Pancreas (tissue), 10 donors: ENCODE results near the gene CD44. TPM values are rescaled to one million over a fixed set of nuclear protein-coding genes. Genes with fewer than 3 reads are reported as not detected.
A peak's percentile ranks its signal among the peaks of the same experiment; 100 is the strongest.

Experiments
- ATAC-seq, 4 donors: fragments of 200-7000 bp; cut with Tn5 transposase; one replicate each; pipeline versions ENCODE4 v1.8.0 to v1.9.1; 2020; ENCODE audit warnings: mild to moderate bottlenecking in 4 of 4, moderate library complexity in 4 of 4
- DNase-seq, 6 donors: peaks; one replicate each; pipeline ENCODE4 v3.0.0-alpha.2; 2020
- FAIRE-seq: peaks from 2 replicates; lab custom pipeline; 2012; peaks lifted over from hg19 to GRCh38; lab: Jason Lieb, UNC
- H3K27ac ChIP-seq, 4 donors: fragments of 200-600 bp; sonication (generic); 1 replicate in 3 of 4; 2 replicates in 1 of 4; pipeline versions ENCODE4 v1.5.0 to v1.8.0; 2020
- H3K27me3 ChIP-seq, 4 donors: fragments of 200-600 bp; one replicate each; pipeline ENCODE4 v1.8.0; 2021
- H3K36me3 ChIP-seq, 3 donors: fragments of 200-600 bp; sonication (generic) in 1 of 3; one replicate each; pipeline versions ENCODE4 v1.5.0 to v1.8.0; 2020 to 2021
- H3K4me1 ChIP-seq, 3 donors: fragments of 200-600 bp; one replicate each; pipeline ENCODE4 v1.8.0; 2021
- H3K4me3 ChIP-seq, 4 donors: fragments of 200-600 bp; sonication (generic) in 2 of 4; one replicate each; pipeline versions ENCODE4 v1.5.0 to v1.8.0; 2020 to 2021
- H3K9me3 ChIP-seq, 4 donors: fragments of 200-600 bp; one replicate each; pipeline ENCODE4 v1.8.0; 2021
- WGBS, 2 donors: extraction: QIAGEN DNeasy Blood & Tissue Kit; methylation state at CpG; one replicate each; pipeline ENCODE4 v1.1.7; 2013; 5-methylcytosine and 5-hydroxymethylcytosine counted together
- intact Hi-C, 3 donors: fragments of 100-400 bp; cut with DNase I; formaldehyde crosslinking; loops; one replicate each; pipeline versions ENCODE4 v1.11.1 to v1.14.2; 2022
- polyA plus RNA-seq, 2 donors: library from polyadenylated mRNA; stranded (reverse); fragments of 200-250 nt; gene quantifications; one replicate each; pipeline ENCODE4 v1.2.3, GENCODE V29; 2013
- total RNA-seq, 6 donors: library from RNA; stranded (reverse); fragmentation: NEBNext Ultra II Directional in 4 of 6; extraction: Animal tissue kit (Norgen Biotek cat#: 25700) in 4 of 6; gene quantifications; one replicate each; pipeline versions ENCODE4 v1.2.1 to v1.2.4, GENCODE V29; 2021 to 2023
- TF ChIP-seq, protein P1 (sequence below), 4 donors: fragments of 200-600 bp; sonication (generic) in 3 of 4; IDR thresholded peaks; one replicate each; pipeline versions ENCODE4 v1.5.0 to v1.8.0; 2021; ENCODE audit warnings: antibody characterized with exemption in 4 of 4
- donor health status: healthy with polysubstance abuse.
- donor health status: DM: no; HTN: no; CAD: no; lungs with moderate emphysema.
- donor health status: DM: no; HTN: no; CAD: no.
- donor health status: control.
- donor health status: control.
- donor health status: Bipolar disorder and iron deficiency.
- donor health status: DM: yes; HTN: yes; CAD: no.
- donor health status: DM: no; HTN: no; CAD: no.
- donor health status: DM: no; HTN: no; CAD: no.
- donor health status: DM: yes; HTN: yes; CAD: no.

CD44 gene
- total and polyA plus RNA-seq, 8 donors, result 133 to 677 (median 375) TPM

DNA sequence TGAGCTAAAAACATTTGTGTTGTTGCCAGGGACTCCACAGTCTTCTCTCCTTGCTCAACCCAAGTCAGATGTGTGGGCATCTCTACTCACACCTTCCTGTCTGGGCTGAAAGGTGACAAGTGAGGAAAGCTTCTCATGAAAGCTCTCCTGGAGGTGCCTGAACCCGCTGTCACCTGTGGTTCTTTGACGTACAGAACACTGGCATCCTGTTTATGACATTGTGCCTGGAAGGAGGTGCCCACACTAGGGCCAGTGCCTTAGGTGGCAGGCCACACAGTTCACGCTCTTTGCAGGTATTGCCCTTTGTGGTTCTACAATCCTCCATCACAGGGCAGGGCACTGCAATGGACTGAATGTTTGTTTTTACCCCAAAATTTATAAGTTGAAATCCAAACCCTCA, 108.5 kb downstream of the CD44 start:
- no peak for DNase-seq
- no peaks in the 10 kb centered on the region for H3K36me3 ChIP-seq
- intact Hi-C loops, result no loop called here
- peaks cover 0 to 12% (median 3%) of the 10 kb centered on the region in 3 donors for H3K4me1 ChIP-seq
- no peaks in the 10 kb centered on the region for H3K27me3 ChIP-seq
- 83 to 85% methylated on average over 3 of the region's 3 CpGs for WGBS, 2 donors
- TF ChIP-seq, protein P1, sequence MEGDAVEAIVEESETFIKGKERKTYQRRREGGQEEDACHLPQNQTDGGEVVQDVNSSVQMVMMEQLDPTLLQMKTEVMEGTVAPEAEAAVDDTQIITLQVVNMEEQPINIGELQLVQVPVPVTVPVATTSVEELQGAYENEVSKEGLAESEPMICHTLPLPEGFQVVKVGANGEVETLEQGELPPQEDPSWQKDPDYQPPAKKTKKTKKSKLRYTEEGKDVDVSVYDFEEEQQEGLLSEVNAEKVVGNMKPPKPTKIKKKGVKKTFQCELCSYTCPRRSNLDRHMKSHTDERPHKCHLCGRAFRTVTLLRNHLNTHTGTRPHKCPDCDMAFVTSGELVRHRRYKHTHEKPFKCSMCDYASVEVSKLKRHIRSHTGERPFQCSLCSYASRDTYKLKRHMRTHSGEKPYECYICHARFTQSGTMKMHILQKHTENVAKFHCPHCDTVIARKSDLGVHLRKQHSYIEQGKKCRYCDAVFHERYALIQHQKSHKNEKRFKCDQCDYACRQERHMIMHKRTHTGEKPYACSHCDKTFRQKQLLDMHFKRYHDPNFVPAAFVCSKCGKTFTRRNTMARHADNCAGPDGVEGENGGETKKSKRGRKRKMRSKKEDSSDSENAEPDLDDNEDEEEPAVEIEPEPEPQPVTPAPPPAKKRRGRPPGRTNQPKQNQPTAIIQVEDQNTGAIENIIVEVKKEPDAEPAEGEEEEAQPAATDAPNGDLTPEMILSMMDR (IDR thresholded peaks at IDR 0.05), result no peak
- FAIRE-seq, result no peak
- H3K9me3 ChIP-seq, result no peaks in the 10 kb centered on the region
- ATAC-seq, result no peak
- H3K27ac ChIP-seq, result peak overlapping the region in 2 of 4 donors; percentile 18 to 47
- no peak overlapping the region for H3K4me3 ChIP-seq

DNA sequence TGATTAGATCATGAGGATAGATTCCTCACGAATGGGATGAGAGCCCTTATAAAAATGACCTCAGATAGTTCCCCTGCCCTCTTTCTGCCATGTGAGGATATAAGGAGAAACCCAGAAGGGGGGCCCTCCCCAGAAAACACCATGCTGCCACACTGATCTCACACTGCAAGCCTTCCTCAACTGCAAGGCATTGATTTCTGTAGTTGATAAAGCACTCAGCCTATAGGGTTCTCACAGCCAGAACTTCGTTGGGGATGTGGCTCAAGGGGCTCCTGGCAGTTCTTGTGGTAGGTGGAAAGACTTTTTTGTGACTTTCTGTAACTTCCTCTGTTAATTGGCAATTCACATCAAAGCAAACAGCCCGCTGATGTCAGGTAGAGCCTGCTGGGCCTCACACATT, 108.9 kb downstream of the CD44 start:
- 86 to 88% methylated on average over 3 of the region's 3 CpGs for WGBS, 2 donors
- no peaks in the 10 kb centered on the region for H3K27me3 ChIP-seq
- peaks cover 0 to 12% (median 0%) of the 10 kb centered on the region in 3 donors for H3K4me1 ChIP-seq
- intact Hi-C loops, result no loop called here
- no peaks in the 10 kb centered on the region for H3K9me3 ChIP-seq
- H3K36me3 ChIP-seq, result no peaks in the 10 kb centered on the region
- TF ChIP-seq, protein P1 (IDR thresholded peaks at IDR 0.05), result no peak
- DNase-seq, result no peak
- H3K4me3 ChIP-seq, result no peak overlapping the region
- no peak for ATAC-seq
- H3K27ac ChIP-seq, result peak overlapping the region in 1 of 4 donors; percentile 47
- no peak for FAIRE-seq

DNA sequence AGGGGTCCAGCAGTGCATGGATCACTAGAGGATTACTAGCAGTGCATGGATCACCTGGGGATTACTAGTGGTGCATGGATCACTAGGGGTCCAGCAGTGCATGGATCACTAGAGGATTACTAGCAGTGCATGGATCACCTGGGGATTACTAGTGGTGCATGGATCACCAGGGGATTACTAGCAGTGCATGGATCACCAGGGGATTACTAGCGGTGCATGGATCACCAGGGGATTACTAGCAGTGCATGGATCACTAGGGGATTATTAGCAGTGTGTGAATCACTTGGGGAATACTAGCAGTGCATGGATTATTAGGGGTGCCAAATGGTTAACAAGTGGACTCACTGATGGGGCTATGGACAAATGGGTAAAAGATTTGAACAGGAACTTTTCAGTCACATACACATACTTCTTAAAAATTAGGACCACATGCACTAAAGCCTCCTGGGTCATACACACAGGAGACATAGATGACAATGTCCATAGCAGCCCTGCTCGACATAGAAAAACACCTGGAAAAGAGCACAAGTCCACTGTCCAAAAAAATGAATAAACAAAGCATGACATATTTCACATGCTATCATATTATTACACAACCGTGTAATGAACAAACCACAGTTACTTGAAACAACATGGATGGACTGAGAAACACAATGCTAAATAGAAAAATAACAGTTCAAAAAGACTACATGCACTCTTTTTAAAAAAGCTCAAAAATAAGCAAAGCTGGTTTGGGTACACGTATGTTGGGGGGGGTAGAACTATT, 109.8 kb downstream of the CD44 start:
- H3K4me1 ChIP-seq, result peaks cover 0 to 7% (median 0%) of the 10 kb centered on the region in 3 donors
- peak; percentile 36 to 70 (median 48) for ATAC-seq
- no peak for FAIRE-seq
- TF ChIP-seq, protein P1 (IDR thresholded peaks at IDR 0.05), result no peak
- intact Hi-C loops, result no loop called here
- 47 to 48% methylated on average over 4 of the region's 4 CpGs for WGBS, 2 donors
- H3K4me3 ChIP-seq, result no peak overlapping the region
- no peaks in the 10 kb centered on the region for H3K9me3 ChIP-seq
- no peak overlapping the region for H3K27ac ChIP-seq
- H3K27me3 ChIP-seq, result no peaks in the 10 kb centered on the region
- no peak for DNase-seq
- H3K36me3 ChIP-seq, result no peaks in the 10 kb centered on the region

DNA sequence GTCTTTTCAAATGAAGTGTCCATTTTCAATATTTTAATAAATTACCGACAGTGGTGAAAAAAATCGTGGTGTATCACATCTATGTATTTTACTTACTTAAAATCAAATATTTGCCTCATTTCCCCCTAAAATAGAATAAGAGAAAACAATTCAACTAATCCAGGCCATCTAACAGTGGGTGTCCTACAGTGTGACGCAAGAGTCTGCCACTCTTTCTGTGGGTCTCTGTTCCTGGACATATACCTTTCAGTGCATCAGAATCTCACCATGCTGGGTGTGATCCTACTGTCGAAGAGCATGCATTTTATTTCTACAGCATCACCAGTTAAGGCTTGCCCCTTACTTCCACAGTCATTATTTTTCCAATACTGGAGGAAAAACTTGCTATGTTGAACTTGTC, 111.2 kb downstream of the CD44 start:
- 93 to 94% methylated on average over 4 of the region's 4 CpGs for WGBS, 2 donors
- no peak for ATAC-seq
- H3K9me3 ChIP-seq, result no peaks in the 10 kb centered on the region
- no peaks in the 10 kb centered on the region for H3K27me3 ChIP-seq
- TF ChIP-seq, protein P1 (IDR thresholded peaks at IDR 0.05), result no peak
- intact Hi-C loops, result no loop called here
- no peaks in the 10 kb centered on the region for H3K36me3 ChIP-seq
- no peak overlapping the region for H3K4me3 ChIP-seq
- H3K27ac ChIP-seq, result no peak overlapping the region
- DNase-seq, result no peak
- no peak for FAIRE-seq
- H3K4me1 ChIP-seq, result no peaks in the 10 kb centered on the region

DNA sequence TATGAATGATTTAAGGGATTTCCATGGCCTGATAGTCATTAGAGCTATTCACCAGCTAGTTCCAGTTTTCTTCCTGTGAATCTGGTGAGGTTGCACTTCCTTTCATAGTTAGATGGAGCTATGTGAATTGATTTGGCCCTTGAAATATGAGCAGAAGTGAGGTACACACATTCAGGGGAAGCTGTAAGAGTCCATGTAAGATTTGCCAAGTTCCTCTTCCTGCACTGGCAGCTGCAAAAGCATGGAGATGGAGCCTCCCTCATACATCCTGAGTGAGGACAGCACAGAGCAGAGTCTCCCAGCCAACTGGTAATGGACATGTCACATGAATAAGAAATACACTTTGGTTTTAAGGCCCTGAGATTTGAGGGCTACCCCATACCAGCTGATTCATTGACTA, 111.7 kb downstream of the CD44 start:
- FAIRE-seq, result no peak

More for the DNA sequence above, 111.7 kb downstream of the CD44 start:
- Histone ChIP-seq H3K4me1 (peaks cover 0 to 1% (median 0%) of the 10 kb centered on the region in 3 donors), H3K4me3 (no peak overlapping the region), H3K9me3 (no peaks in the 10 kb centered on the region), H3K27ac (no peak overlapping the region), H3K27me3 (no peaks in the 10 kb centered on the region), H3K36me3 (no peaks in the 10 kb centered on the region)
- intact Hi-C loops, result no loop called here
- DNase-seq (no peak), ATAC-seq (peak in 1 of 4 donors; percentile 28)
- TF ChIP-seq, protein P1 (IDR thresholded peaks at IDR 0.05), result no peak
